GM21529 (cell line): ENCODE data around the gene COPA.
"Not testable (repeated sequence)": the region's sequence is repeated elsewhere in the genome, so short reads cannot be mapped to it uniquely, and the experiment has no call there.

Source experiments
- ATAC-seq: cut with Tn5 transposase; IDR thresholded peaks from one replicate; pipeline ENCODE4 v1.9.1; 2021; ENCODE audit not compliant: unreplicated experiment

Gene COPA

GRCh38 chr1:160328184-160328583 is 14.9 kb downstream of the COPA start:
- no peak for ATAC-seq

- ATAC-seq, result no peak
Measured at GRCh38 chr1:160326418-160326817, 16.6 kb downstream of the COPA start.

DNA sequence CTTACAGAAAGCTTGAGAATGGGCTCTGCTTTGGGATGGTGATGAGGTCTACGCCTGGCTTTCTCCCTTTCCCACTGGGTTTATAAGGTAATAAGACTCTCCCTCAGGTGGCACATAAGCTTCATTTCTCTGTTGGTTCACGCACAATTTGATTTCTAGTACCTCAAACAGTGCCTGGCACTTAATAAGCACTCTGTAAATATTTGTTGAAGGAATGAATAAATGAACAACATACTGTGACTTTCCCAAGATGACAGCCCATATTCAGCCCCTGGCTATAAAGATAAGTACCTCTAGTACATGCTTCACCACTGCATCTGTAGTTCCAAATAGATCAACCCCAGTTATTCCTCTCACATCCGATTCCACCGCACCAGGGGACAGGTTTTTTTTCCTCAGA is 17.8 kb downstream of the COPA start:
- ATAC-seq, result no peak

GRCh38 chr1:160322831-160323230 is 20.2 kb downstream of the COPA start:
- no peak for ATAC-seq

GRCh38 chr1:160315359-160315758 is 27.7 kb downstream of the COPA start:
- no peak for ATAC-seq

DNA sequence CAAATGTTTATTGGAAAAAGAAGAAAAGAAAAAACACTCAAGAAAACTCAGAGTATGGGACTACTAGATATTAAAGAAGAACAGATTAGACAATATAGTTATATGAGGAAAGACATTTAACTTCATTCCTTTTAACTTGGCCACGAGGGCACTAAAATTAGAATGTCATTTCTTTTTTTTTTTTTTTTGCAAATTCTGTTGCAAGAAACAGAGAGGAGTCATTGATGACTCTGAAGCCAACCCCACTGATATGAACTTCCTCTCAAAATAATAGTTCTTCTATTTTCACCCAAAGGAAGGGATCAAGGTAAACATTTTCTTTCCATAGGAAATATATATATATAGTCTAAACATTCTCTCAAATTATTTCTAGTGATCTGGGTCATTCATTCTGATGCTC is 33.5 kb downstream of the COPA start:
- ATAC-seq, result no peak

DNA sequence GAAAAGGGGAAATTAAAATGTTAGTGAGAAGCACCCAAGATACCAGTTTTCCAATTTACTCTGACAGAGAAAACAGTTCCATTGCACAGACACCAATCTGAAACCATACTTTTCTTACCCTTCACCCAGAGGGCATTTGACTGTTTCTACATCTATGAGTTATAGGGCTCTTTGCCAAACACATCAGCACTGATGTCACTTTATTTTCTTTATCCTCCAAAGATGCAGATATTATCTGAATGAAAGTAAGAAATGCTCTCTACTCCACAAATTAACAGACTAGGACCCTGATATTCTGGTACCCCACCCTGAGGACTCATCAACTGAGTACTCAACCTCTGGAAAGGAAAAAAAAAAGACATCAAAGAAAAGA is 33.9 kb downstream of the COPA start:
- no peak for ATAC-seq

- ATAC-seq, result no peak
Measured at GRCh38 chr1:160308451-160309184, 34.4 kb downstream of the COPA start.

GRCh38 chr1:160307118-160307791 is 35.8 kb downstream of the COPA start:
- no peak for ATAC-seq

- no peak for ATAC-seq
Measured at GRCh38 chr1:160300173-160300572, 42.9 kb downstream of the COPA start.

- no peak for ATAC-seq
Measured at GRCh38 chr1:160296036-160296435, 47.0 kb downstream of the COPA start.

DNA sequence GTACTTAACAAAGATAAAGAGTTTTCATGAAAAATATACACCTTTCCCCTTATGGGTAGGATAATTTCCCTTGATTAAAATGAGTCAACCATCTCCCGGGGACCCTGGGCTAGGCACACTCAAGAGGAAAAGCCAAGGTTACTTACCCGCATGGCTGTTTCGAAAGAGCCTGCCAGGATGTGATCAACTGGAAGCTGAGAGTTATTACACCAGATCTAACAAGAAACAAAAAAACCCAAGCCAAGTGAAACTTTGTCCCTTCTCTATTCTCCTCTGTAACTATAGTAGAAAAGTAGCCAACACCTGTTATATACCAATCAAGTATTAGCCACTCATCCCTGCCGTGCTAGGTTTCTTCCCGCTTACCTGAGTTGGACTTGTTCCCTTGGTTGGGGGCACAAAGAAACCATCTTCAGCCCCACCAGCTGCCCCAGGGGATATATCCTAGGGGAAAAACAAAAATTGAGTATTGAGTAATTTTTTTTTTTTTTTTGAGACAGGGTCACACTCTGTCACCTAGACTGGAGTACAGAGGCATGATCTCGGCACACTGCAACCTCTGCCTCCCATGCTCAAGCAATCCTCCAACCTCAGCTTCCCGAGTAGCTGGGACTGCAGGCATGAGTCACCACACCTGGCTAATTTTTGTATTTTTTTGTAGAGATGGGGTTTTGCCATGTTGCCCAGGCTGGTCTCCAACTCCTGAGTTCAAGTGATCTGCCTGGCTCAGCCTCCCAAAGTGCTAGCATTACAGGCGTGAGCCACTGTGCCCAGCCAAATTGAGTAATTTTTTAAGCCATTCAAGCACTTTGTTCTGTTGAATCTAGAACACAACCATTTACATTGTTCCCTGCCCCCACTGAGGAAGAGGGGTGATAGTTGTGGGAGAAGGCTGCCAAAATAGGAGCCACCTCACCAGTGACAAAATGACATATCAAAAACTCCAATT is 49.8 kb downstream of the COPA start:
- no peak for ATAC-seq

- ATAC-seq, result peak; percentile 82
Measured at GRCh38 chr1:160291248-160292220, 51.5 kb downstream of the COPA start.

DNA sequence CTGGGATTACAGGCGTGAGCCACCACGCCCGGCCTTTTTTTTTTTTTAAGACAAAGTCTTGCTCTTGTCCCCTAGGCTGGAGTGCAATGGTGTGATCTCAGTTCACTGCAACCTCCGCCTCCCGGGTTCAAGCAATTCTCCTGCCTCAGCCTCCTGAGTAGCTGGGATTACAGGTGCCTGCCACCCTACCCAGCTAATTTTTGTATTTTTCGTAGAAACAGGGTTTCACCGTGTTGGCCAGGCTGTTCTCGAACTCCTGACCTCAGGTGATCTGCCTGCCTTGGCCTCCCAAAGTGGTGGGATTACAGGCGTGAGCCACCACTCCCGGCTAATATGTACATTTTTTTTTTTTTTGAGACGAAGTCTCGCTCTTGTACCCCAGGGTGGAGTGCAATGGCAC is 55.3 kb downstream of the COPA start:
- ATAC-seq, result not testable (repeated sequence)

DNA sequence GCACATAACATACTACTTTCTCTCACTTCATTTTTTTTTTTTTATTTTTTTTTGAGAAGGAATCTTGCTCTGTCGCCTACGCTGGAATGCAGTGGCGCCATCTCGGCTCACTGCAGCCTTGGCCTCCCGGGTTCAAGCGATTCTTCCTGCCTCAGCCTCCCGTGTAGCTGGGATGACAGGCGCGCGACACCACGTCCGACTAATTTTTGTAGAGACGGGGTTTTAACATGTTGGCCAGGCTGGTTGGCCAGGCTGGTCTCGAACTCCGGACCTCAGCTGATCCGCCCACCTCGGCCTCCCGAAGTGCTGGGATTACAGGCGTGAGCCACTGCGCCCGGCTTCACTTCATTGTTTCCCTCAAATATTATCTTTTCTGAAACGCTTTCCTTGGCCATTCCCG is 57.5 kb downstream of the COPA start:
- ATAC-seq, result no peak

DNA sequence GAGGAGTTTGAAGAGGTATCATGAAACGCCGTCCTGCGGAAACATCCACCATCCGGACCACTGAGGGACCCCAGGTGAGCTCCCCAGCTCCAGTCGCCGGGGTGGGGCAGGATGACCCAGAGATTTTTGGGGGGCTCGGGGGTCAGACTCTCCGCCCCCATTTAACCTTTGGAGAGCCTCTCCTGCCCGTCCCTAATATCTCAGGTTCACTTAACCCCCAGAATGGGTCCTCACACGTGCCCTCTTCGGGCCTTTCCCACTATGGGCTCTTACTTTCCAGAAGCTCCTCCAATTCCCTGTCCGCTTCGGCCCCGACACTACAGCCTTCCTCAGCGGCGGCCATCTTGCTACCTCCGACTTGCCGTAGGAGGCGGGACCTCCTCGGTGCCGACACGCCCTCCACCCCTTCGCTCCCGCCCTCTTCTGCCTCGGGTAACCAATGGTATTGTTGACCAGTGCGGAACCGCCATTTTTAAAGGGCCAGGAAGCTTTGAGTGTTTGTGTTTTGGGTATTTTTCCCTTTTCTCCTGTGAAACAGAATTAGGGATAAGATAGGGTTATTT is 58.2 kb downstream of the COPA start, which contains the start of gene PEX19:
PEX19 (minus strand) TSS at position 352 of the 563 bp plus-strand sequence; CDS start at position 343, 9 bp downstream.
- peak; percentile 98 for ATAC-seq

GRCh38 chr1:160284220-160284781 is 58.7 kb downstream of the COPA start:
- peak; percentile 28 for ATAC-seq

DNA sequence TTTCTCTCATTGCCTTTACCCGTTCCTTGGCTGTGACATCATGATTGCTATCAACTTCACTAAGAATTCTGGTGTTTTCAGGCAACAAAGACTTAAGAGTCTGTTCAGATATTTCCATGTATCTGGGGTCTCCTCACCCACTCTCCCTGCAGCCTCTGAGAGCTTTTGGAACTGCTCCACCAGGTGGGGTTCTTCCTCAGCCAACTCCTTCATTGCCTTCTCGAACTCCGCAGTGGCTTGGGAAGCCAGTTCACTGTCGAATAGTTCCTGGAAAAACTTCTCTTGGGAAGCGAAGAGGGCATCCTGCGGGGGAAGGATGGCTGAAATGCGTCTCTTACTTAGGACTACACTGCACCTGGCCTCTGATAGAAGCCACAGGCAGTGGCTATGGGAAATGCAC is 60.2 kb downstream of the COPA start:
- no peak for ATAC-seq

GRCh38 chr1:160277987-160278386 is 65.1 kb downstream of the COPA start:
- ATAC-seq, result no peak

DNA sequence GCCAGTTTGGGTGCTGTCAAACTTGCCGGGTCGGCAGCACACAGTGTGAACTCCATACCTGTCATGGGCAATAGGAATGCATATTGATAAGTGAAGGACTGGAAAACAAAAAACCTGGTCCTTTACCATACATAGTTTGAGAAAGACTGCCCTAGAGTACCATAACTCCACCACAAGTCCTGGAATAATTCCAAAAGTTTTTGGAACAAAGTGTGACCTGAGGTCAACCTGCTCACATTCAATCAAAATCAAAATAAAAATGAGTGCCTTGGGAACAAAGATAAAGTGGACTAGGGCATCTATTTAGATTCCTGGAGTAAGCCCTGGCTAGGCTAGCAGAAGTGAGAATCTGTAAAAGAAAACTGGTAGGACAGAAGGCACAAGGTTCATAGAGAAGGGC is 65.7 kb downstream of the COPA start:
- ATAC-seq, result no peak
